Stimulated activated CD4-positive, alpha-beta T cell treated with anti-CD3 and anti-CD28 coated beads, Interleukin-15, amount 100 ng/mL, for 48 hours (primary cell): ENCODE measurements around the gene RHOF.
"Not testable (repeated sequence)": the region's sequence is repeated elsewhere in the genome, so short reads cannot be mapped to it uniquely, and the experiment has no call there.

Source experiments
- DNase-seq, 2 donors: peaks; one replicate each; pipeline ENCODE4 v3.0.0-alpha.2; 2020; ENCODE audit warnings: low read depth in 2 of 2

RHOF gene

DNA sequence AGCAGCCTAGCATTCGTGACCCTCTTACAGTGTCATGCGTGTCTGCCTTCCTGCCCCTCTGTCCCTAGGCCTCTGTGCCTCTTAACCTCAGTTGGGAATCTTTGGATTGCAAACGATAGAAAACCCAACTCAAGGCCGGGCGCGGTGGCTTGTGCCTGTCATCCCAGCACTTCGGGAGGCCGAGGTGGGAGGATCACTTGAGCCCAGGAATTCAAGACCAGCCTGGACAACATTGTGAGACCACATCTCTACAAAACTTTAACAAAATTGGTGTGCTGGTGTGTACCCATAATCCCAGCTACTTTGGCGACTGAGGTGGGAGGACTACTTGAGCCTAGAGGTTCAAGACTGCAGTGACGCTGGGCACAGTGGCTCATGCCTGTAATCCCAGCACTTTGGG is 44.2 kb downstream of the RHOF start:
- DNase-seq, result no peak

DNA sequence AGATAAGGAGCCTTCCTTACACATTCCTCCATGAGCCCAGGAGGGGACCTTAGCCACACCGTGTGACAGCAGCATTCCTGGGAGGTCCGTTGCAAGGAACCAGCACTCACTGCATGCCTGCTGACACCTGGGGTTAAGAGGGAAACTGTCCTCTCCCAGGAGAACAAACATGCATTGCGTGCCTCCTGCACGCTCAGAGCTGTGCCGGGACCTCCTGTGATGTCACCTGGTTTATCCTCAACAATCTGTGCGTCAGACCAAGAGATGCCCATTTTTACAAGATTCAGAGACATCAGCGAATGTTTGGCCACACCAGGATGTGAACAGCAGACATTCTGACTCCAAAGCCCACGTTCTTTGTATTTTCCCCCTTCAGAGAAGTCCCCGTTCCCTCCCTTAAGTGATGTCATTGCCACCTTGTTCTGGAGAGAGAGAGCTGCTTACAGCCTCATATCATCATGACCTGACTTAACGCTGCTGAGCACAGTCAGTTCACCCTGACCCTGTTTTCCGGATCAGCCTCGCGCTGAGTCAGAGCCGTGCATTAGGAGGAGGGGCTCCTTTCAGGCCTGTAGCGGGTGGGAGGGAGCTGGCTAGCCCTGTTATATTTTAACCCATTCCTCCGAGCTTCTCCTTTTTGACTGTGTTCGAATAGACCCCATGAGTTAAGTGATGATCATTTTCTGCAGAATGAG is 44.8 kb downstream of the RHOF start:
- peak in 1 of 2 donors; percentile 27 for DNase-seq

DNA sequence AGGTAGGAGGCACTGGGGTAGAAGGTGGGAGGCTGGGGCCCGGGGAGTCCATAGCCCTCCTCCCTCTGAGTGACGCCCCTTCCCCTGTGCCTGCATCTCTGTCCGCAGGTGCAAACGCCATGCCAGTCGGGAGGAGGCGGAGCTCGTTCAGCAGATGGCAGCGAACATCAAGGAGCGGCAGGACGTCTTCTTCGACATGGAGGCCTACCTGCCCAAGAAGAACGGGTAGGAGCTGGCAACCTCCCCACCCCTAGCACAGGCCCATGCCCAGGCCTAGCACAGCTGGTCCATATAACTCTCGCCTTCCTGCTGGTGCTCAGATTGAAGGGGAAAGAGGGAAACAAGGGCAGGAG is 45.3 kb downstream of the RHOF start:
- DNase-seq, result no peak

DNA sequence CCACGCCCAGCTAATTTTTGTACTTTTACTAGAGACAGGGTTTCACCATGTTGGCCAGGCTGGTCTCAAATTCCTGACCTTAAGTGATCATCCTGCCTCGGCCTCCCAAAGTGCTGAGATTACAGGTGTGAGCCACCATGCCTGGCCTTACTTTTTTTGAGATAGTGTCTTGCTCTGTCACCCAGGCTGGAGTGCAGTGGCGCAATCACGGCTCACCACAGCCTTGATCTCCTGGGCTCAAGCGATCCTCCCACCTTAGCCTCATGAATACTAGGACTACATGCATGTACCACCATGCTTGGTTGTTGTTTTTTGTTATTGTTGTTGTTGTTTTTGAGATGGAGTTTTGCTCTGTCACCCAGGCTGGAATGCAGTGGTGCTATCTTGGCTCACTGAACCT is 47.9 kb downstream of the RHOF start:
- not testable (repeated sequence) for DNase-seq

DNA sequence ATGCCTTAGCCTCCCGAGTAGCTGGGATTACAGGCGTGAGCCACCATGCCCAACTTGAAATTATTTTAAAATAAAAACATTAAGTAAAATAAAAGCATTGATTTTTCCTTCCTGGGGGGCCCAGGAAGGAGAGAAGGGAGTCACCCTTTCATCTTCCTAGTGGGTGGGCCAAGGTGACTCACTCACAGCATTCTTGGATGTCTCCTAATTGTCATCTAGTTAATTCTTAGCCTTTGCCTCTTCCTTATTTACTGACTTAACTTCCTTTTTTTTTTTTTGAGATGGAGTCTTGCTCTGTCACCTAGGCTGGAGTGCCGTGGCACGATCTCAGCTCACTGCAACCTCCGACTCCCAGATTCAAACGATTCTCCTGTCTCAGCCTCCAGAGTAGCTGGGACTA is 51.7 kb downstream of the RHOF start:
- no peak for DNase-seq

DNA sequence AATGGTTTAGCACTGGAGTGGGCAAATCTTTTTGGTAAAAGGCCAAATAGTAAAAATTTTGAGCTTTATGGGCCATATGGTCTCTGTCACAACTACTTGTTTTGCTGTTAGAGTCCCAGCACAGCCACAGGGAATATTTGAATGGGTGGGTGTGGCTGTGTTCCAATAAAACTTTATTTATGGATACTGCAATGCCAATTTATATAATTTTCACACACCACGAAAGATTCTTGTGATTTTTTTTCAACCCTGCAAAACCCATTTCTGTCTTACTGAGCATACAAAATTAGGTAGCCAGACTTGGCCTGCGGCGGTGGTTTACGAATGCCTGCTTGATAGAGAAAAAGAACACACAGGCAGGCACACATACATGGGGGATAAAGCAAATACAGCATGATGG is 52.6 kb downstream of the RHOF start:
- no peak for DNase-seq

DNA sequence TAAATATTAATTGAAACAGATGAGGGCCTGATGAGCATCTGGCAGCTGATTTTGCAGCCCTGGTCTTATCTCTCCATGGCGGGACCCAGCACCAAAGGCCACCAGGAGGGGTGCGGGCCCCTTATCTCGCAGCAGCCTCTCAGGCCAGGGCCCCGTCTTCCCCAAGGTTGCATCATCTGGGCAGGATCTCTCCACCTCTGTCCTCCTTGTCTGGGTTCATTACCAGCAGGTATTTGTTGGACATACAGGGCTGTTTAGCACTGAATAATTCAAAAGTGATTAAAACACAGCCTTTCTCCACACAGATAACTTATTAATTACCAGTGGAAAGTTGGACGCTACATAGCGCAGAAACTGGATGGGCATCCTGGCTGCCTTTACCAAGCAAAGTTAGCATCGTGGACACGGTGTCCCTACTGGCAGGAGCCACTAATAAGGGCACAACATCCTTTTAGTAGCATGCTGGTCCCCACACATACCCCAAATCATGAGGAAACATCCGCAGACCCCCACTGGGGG is 55.1 kb downstream of the RHOF start:
- no peak for DNase-seq

DNA sequence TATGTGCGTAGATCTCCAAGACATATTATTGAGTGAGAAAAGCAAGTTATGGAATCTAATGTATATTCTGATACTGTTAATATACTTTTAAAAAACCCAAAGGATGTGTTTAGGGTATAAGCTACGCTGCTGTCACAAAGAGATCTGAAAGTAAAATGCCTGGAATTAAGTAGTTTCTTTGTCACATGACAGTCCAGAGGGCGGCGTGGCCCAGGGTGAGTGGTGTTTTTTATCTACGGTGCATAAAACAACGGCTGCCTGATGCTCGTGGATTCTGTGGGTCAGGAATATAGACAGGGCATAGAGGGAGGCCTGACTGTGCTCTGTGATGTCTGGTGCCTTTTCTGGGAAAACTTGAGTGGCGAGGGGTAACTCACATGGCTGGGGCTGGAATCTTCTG is 59.6 kb downstream of the RHOF start:
- no peak for DNase-seq

DNA sequence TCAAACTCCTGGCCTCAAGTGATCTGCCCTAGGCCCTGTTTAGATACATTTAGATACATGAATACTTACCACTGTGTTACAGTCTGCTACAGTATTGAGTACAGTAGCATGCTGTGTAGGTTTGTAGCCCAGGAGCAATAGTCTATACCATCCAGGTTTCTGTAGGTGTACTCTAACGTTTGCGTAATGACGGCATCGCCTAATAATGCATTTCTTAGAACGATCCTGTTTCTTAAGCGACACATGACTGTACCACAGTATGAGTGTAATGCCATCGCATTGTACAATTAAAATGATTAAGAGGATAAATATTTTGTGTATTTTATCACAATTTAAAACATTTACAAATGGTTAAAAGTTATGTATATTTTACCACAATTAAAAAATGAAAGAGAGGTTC is 62.0 kb downstream of the RHOF start:
- DNase-seq, result no peak

DNA sequence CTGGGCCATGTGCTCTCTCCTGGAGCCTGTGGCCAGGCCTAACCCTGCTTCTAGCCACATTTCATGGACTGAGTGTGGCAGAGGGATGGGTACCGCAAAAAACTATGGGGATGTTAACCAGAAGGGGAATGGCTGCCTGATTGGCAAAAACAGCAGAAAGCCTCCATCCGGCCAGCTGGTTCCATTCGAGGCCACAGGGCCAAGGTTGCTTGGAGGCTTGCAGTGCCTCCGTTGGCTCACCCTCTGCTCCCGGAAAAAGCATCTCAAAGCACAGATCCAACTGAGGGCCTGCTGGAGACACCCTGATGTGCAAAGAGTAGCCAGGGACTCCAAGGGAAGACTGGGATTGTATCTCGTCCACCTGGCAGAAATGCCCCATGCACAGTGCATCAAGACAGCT is 64.5 kb downstream of the RHOF start:
- no peak for DNase-seq
